ENCODE measurements around the gene SCAPER.
"Not testable (repeated sequence)": the region's sequence is repeated elsewhere in the genome, so short reads cannot be mapped to it uniquely, and the experiment has no call there.

Gene SCAPER

DNA sequence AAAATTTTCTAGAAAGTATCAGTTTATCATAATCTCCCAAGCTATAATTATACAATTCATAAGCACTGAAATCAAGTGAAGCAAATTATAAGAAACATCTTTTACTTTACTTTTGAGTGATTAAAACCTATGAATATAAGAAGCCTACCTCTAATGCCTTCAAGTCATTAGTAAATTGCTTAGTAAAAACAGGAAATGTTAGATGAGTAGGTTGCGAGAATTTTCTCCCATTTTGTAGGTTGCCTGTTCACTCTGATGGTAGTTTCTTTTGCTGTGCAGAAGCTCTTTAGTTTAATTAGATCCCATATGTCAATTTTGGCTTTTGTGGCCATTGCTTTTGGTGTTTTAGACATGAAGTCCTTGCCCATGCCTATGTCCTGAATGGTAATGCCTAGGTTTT is 201.1 kb downstream of the SCAPER start:
- not testable (repeated sequence) for H3K4me1 ChIP-seq (ENCODE audit: control insufficient read depth, insufficient read depth, low read length); H3K9ac ChIP-seq (ENCODE audit: low read length); H3K27me3 ChIP-seq (replicated peaks; ENCODE audit: control insufficient read depth, insufficient read depth, low read length); DNase-seq (ENCODE audit: low read depth); H3K4me3 ChIP-seq (ENCODE audit: low read length); H3K9me3 ChIP-seq (ENCODE audit: control insufficient read depth, low read length)
- peaks cover 18% of the 10 kb centered on the region for H3K36me3 ChIP-seq (ENCODE audit: control insufficient read depth, insufficient read depth, low read length, severe bottlenecking)

DNA sequence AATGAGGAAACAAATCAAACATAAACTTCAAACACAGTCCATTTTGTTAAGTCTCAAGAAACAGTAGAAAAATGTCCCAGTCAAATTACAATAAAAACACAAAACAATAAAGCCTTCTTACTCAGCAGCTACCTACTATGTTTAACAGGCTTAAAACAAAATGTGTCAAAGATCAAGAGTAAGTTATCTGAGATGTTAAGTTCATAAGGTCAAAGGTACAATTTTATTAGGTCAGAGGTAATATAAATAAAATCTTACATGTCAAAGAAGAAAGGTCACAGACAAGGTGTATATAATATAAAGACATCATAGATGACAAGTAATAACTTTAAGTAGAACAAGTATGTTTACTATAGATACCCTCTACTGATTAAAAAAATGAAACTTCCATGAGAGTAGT is 208.3 kb downstream of the SCAPER start:
- H3K9me3 ChIP-seq (ENCODE audit: control insufficient read depth, low read length), result no peaks in the 10 kb centered on the region
- H3K27me3 ChIP-seq (replicated peaks; ENCODE audit: control insufficient read depth, insufficient read depth, low read length), result no peaks in the 10 kb centered on the region
- no peak overlapping the region for H3K9ac ChIP-seq (ENCODE audit: low read length)
- no peak overlapping the region for H3K4me3 ChIP-seq (ENCODE audit: low read length)
- no peaks in the 10 kb centered on the region for H3K4me1 ChIP-seq (ENCODE audit: control insufficient read depth, insufficient read depth, low read length)
- DNase-seq (ENCODE audit: low read depth), result no peak
- H3K36me3 ChIP-seq (ENCODE audit: control insufficient read depth, insufficient read depth, low read length, severe bottlenecking), result peaks cover 18% of the 10 kb centered on the region

DNA sequence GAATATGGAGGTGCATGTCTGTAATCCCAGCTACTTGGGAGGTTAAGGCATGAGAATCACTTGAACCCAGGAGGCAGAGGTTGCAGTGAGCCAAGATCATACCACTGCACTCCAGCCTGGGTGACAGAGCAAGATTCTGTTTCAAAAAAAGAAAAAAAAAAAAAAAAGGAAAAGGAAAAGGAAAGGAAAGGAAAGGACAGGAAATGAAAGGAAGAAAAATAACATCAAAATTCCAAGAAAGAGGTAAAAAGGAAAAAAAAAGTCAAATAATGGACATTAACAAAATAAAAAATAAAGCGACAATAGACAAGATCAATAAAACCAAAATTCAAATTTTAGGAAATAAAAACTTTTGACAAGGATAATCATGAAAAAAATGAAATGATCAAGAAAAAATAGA is 212.6 kb downstream of the SCAPER start:
- not testable (repeated sequence) for H3K36me3 ChIP-seq (ENCODE audit: control insufficient read depth, insufficient read depth, low read length, severe bottlenecking); H3K9me3 ChIP-seq (ENCODE audit: control insufficient read depth, low read length); H3K27me3 ChIP-seq (replicated peaks; ENCODE audit: control insufficient read depth, insufficient read depth, low read length); H3K4me3 ChIP-seq (ENCODE audit: low read length); H3K9ac ChIP-seq (ENCODE audit: low read length); DNase-seq (ENCODE audit: low read depth); H3K4me1 ChIP-seq (ENCODE audit: control insufficient read depth, insufficient read depth, low read length)

DNA sequence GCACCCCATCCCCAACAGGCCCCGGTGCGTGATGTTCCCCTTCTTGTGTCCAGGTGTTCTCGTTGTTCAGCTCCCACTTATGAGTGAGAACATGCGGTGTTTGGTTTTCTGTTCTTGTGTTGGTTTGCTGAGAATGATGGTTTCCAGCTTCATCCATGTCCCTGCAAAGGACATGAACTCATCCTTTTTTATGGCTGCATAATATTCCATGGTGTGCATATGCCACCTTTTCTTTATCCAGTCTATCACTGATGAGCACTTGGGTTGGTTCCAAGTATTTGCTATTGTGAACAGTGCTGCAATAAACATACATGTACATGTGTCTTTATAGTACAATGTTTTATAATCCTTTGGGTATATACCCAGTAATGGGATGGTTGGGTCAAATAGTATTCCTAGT is 217.5 kb downstream of the SCAPER start:
- not testable (repeated sequence) for H3K36me3 ChIP-seq (ENCODE audit: control insufficient read depth, insufficient read depth, low read length, severe bottlenecking); H3K9ac ChIP-seq (ENCODE audit: low read length); H3K4me3 ChIP-seq (ENCODE audit: low read length); H3K27me3 ChIP-seq (replicated peaks; ENCODE audit: control insufficient read depth, insufficient read depth, low read length); H3K4me1 ChIP-seq (ENCODE audit: control insufficient read depth, insufficient read depth, low read length); H3K9me3 ChIP-seq (ENCODE audit: control insufficient read depth, low read length); DNase-seq (ENCODE audit: low read depth)

DNA sequence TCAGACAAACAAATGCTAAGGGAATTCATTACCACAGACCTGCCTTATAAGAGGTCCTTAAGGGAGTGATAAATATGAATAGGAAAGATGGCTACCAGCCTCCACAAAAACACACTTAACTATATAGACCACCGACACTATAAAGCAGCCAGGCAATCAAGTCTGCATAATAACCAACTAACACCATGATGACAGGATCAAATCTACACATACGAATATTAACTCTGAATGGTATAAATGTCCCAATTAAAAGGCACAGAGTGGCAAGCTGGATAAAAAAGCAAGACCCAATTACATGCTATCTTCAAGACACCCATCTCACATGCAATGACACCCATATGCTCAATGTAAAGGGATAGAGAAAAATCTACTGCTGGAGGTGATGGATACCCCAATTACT is 221.1 kb downstream of the SCAPER start:
- Histone ChIP-seq H3K9me3 (ENCODE audit: control insufficient read depth, low read length) (peaks cover 5% of the 10 kb centered on the region), H3K9ac (ENCODE audit: low read length) (no peak overlapping the region), H3K4me3 (ENCODE audit: low read length) (no peak overlapping the region), H3K36me3 (ENCODE audit: control insufficient read depth, insufficient read depth, low read length, severe bottlenecking) (no peaks in the 10 kb centered on the region), H3K4me1 (ENCODE audit: control insufficient read depth, insufficient read depth, low read length) (peaks cover 3% of the 10 kb centered on the region), H3K27me3 (replicated peaks; ENCODE audit: control insufficient read depth, insufficient read depth, low read length) (no peaks in the 10 kb centered on the region)
- no peak for DNase-seq (ENCODE audit: low read depth)

DNA sequence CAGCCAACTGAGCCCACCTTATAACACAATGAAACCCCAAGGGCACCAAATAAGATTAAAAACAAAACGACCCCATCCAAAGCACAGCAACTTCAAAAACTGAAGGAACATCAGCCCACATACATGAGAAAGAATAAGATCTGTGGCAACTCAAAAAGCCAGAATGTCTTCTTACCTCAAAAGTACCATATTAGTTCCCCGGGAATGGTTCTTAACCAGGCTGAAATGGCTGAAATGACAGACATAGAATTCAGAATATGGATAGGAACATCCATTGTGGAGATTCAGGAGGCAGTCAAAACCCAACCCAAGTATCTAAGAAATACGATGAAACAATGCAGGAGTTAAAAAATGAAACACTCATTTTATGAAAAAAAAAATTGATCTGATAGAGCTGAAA is 222.3 kb downstream of the SCAPER start:
- Histone ChIP-seq H3K4me3 (ENCODE audit: low read length) (no peak overlapping the region), H3K9me3 (ENCODE audit: control insufficient read depth, low read length) (peaks cover 5% of the 10 kb centered on the region), H3K36me3 (ENCODE audit: control insufficient read depth, insufficient read depth, low read length, severe bottlenecking) (no peaks in the 10 kb centered on the region), H3K9ac (ENCODE audit: low read length) (no peak overlapping the region), H3K4me1 (ENCODE audit: control insufficient read depth, insufficient read depth, low read length) (peaks cover 9% of the 10 kb centered on the region), H3K27me3 (replicated peaks; ENCODE audit: control insufficient read depth, insufficient read depth, low read length) (no peaks in the 10 kb centered on the region)
- DNase-seq (ENCODE audit: low read depth), result no peak

DNA sequence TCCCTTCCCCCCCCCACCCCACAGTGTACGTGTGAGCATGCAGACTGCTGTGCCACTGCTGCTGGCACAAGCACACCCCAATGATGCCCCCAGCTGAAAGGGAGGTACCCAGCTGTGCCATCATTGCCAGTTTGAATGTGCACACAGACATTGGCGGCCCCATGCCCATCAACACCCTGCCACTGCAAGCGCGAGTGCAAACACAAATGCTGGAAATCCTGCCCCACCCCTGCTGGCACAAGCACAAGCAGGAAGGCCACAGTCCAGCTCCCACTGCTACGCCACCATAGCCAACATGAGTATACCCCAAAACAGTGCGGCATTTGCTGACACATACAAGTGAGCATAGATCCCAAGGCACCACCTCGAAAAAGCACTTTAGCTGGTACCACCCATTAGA is 222.9 kb downstream of the SCAPER start:
- H3K4me3 ChIP-seq (ENCODE audit: low read length), result no peak overlapping the region
- peaks cover 10% of the 10 kb centered on the region for H3K4me1 ChIP-seq (ENCODE audit: control insufficient read depth, insufficient read depth, low read length)
- H3K9me3 ChIP-seq (ENCODE audit: control insufficient read depth, low read length), result peaks cover 5% of the 10 kb centered on the region
- no peaks in the 10 kb centered on the region for H3K27me3 ChIP-seq (replicated peaks; ENCODE audit: control insufficient read depth, insufficient read depth, low read length)
- no peaks in the 10 kb centered on the region for H3K36me3 ChIP-seq (ENCODE audit: control insufficient read depth, insufficient read depth, low read length, severe bottlenecking)
- H3K9ac ChIP-seq (ENCODE audit: low read length), result no peak overlapping the region
- no peak for DNase-seq (ENCODE audit: low read depth)

DNA sequence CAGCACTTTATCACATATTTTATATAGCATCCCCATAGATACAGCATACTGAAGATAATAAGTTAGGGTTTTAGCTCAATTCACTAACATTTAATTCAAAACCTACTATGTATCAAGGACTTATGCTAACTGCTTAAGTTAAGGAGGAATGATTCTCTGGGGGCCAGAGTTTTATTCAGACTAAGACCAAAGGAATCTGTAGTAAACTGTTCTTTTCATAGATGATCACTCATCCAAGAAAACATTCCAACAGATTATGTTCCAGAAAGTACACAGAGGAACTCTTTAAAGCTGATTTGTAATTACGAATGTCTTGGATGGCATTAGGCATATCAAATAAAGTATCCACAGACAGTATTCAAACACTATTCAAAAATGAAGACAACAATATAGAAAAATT is 226.4 kb downstream of the SCAPER start:
- peak; percentile 55 for DNase-seq (ENCODE audit: low read depth)
- peaks cover 14% of the 10 kb centered on the region for H3K4me1 ChIP-seq (ENCODE audit: control insufficient read depth, insufficient read depth, low read length)
- H3K36me3 ChIP-seq (ENCODE audit: control insufficient read depth, insufficient read depth, low read length, severe bottlenecking), result no peaks in the 10 kb centered on the region
- no peaks in the 10 kb centered on the region for H3K27me3 ChIP-seq (replicated peaks; ENCODE audit: control insufficient read depth, insufficient read depth, low read length)
- no peak overlapping the region for H3K9ac ChIP-seq (ENCODE audit: low read length)
- H3K4me3 ChIP-seq (ENCODE audit: low read length), result no peak overlapping the region
- H3K9me3 ChIP-seq (ENCODE audit: control insufficient read depth, low read length), result peaks cover under 1% of the 10 kb centered on the region

DNA sequence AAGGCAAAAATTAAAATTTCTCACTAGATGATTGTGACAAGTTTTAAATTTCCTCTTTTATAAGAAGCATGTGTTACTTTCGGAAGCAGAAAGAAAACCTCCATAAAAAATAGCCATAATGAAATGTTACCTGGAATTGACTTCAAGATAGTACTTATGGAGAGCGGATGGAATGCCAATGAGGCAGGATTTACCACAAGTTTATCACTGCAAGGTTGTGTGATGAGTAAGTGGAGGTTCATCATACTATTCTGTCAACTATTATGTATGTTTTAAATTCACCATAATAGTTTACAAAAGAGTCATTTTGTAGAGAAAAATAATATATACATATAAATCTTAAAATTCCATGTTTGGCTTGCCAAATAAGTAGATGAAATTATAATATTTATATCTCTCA is 230.3 kb downstream of the SCAPER start:
- Histone ChIP-seq H3K9ac (ENCODE audit: low read length) (no peak overlapping the region), H3K4me1 (ENCODE audit: control insufficient read depth, insufficient read depth, low read length) (peaks cover 14% of the 10 kb centered on the region), H3K9me3 (ENCODE audit: control insufficient read depth, low read length) (no peaks in the 10 kb centered on the region), H3K4me3 (ENCODE audit: low read length) (no peak overlapping the region), H3K27me3 (replicated peaks; ENCODE audit: control insufficient read depth, insufficient read depth, low read length) (no peaks in the 10 kb centered on the region), H3K36me3 (ENCODE audit: control insufficient read depth, insufficient read depth, low read length, severe bottlenecking) (no peaks in the 10 kb centered on the region)
- peak; percentile 11 for DNase-seq (ENCODE audit: low read depth)

DNA sequence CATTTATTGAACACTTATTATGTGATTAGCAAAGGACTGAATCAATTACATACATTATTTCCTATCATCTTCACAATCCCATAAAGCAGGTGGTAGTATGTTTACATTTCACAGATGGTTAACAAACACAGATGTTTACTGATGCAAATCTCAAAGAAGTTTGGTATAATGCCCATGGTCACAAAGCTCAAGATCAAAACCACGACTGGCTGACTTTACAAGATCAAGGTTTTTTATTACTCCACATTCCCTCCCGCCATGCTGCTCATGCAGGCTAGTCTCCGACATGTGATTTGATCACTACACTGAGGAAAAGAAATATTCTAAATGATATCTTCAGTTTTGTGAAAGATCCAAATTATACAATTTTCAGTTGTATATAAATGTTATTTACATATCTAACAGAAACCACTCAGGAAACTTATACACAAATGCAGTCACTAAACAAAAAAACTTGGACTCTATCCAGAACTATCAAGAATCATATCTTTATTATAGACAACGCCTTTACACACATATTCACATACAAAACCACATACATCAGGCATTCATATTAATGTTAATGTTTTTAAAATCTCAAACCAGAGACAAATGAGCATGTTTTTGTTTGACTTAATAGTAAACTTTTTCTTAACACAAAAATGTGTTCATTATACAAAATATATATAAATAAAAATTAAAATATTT is 235.5 kb downstream of the SCAPER start:
- Histone ChIP-seq H3K27me3 (replicated peaks; ENCODE audit: control insufficient read depth, insufficient read depth, low read length) (no peaks in the 10 kb centered on the region), H3K4me3 (ENCODE audit: low read length) (no peak overlapping the region), H3K9me3 (ENCODE audit: control insufficient read depth, low read length) (no peaks in the 10 kb centered on the region), H3K36me3 (ENCODE audit: control insufficient read depth, insufficient read depth, low read length, severe bottlenecking) (no peaks in the 10 kb centered on the region), H3K4me1 (ENCODE audit: control insufficient read depth, insufficient read depth, low read length) (no peaks in the 10 kb centered on the region), H3K9ac (ENCODE audit: low read length) (no peak overlapping the region)
- no peak for DNase-seq (ENCODE audit: low read depth)

DNA sequence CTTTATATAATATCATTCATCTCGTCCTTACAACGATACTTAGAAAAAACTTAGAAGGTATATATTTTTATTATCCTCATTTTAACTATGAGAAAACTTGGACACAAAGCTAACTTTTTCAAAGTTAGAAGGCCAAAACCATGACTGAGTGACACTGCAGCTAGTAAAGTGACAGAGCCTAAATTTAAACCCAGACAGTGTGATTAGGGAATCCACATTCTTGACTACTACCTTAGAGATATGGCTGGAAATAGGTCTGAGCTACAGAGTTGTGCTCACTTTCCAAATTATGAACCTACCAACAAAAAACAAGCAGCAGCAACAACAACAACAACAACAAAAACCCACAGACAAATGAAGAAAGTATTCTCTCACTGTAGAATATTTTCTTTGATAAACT is 236.2 kb downstream of the SCAPER start:
- Histone ChIP-seq H3K4me3 (ENCODE audit: low read length) (no peak overlapping the region), H3K9me3 (ENCODE audit: control insufficient read depth, low read length) (no peaks in the 10 kb centered on the region), H3K27me3 (replicated peaks; ENCODE audit: control insufficient read depth, insufficient read depth, low read length) (no peaks in the 10 kb centered on the region), H3K9ac (ENCODE audit: low read length) (no peak overlapping the region), H3K4me1 (ENCODE audit: control insufficient read depth, insufficient read depth, low read length) (no peaks in the 10 kb centered on the region), H3K36me3 (ENCODE audit: control insufficient read depth, insufficient read depth, low read length, severe bottlenecking) (peaks cover 6% of the 10 kb centered on the region)
- DNase-seq (ENCODE audit: low read depth), result no peak
